ENCODE results near the gene IGFN1. TPM values are rescaled to one million over a fixed set of nuclear protein-coding genes. Genes with fewer than 3 reads are reported as not detected.
A peak's percentile ranks its signal among the peaks of the same experiment; 100 is the strongest.

The IGFN1 gene
- total RNA-seq, 6 experiments from 2014 or later = 0.02 to 0.18 (median 0.12) TPM; not detected in 3

DNA sequence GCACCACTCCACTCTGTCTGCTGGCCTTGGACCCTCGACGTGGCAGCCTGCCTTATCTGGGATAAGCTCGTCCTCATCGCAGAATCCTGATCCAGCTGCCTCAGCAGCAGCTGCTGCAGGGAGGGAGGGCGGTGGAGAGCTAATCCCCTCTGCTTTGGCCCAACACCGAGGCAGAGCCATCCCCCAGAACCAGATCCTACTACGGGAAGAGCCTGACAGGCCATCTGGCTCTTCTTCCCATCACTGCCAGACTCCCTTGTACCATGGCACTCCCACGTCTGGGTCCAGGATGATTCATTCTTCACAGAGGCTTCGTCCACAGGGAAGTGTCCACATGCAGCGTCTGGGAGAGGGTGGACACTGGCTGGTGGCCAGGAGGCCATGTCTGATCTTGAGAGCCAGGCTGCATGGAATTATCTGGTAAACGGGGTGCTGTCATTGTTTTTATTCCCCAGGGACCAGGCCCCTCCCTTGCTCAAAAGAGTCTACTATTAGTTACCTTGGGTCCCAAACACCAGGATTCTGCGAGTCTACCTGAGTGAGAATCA lies 78.1 kb downstream of the IGFN1 start:
- H3K36me3 ChIP-seq = no peaks in the 10 kb centered on the region
- intact Hi-C loops (cut with DNase I) = no loop called here
- ATAC-seq = peak in 1 of 4 donors; percentile 23
- H3K27ac ChIP-seq = no peak overlapping the region
- TF ChIP-seq, protein P1, sequence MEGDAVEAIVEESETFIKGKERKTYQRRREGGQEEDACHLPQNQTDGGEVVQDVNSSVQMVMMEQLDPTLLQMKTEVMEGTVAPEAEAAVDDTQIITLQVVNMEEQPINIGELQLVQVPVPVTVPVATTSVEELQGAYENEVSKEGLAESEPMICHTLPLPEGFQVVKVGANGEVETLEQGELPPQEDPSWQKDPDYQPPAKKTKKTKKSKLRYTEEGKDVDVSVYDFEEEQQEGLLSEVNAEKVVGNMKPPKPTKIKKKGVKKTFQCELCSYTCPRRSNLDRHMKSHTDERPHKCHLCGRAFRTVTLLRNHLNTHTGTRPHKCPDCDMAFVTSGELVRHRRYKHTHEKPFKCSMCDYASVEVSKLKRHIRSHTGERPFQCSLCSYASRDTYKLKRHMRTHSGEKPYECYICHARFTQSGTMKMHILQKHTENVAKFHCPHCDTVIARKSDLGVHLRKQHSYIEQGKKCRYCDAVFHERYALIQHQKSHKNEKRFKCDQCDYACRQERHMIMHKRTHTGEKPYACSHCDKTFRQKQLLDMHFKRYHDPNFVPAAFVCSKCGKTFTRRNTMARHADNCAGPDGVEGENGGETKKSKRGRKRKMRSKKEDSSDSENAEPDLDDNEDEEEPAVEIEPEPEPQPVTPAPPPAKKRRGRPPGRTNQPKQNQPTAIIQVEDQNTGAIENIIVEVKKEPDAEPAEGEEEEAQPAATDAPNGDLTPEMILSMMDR (IDR thresholded peaks at IDR 0.05) = no peak
- TF ChIP-seq POLR2A (IDR thresholded peaks at IDR 0.05) = no peak
- no peak overlapping the region for H3K4me3 ChIP-seq
- no peaks in the 10 kb centered on the region for H3K4me1 ChIP-seq
- 90% methylated on average over 2 of the region's 12 CpGs for WGBS (ENCODE audit: insufficient coverage, low coverage, low lambda C conversion rate, missing lambda C conversion rate)
- DNase-seq = peak in 1 of 3 donors; percentile 30
- no peaks in the 10 kb centered on the region for H3K9me3 ChIP-seq
- H3K27me3 ChIP-seq = no peaks in the 10 kb centered on the region

- TF ChIP-seq, protein P1 (IDR thresholded peaks at IDR 0.05) = no peak
- TF ChIP-seq POLR2A (IDR thresholded peaks at IDR 0.05) = no peak
- H3K4me1 ChIP-seq = no peaks in the 10 kb centered on the region
- ATAC-seq (no peak), DNase-seq (no peak)
- no peaks in the 10 kb centered on the region for H3K36me3 ChIP-seq
- H3K4me3 ChIP-seq = no peak overlapping the region
- 78% methylated on average over 7 of the region's 7 CpGs for WGBS (ENCODE audit: insufficient coverage, low coverage, low lambda C conversion rate, missing lambda C conversion rate)
- H3K9me3 ChIP-seq = no peaks in the 10 kb centered on the region
- H3K27ac ChIP-seq = no peak overlapping the region
- no peaks in the 10 kb centered on the region for H3K27me3 ChIP-seq
- intact Hi-C loops (cut with DNase I) = no loop called here
These were observed 78.7 kb downstream of the IGFN1 start for GRCh38 chr1:201269281-201269680.

DNA sequence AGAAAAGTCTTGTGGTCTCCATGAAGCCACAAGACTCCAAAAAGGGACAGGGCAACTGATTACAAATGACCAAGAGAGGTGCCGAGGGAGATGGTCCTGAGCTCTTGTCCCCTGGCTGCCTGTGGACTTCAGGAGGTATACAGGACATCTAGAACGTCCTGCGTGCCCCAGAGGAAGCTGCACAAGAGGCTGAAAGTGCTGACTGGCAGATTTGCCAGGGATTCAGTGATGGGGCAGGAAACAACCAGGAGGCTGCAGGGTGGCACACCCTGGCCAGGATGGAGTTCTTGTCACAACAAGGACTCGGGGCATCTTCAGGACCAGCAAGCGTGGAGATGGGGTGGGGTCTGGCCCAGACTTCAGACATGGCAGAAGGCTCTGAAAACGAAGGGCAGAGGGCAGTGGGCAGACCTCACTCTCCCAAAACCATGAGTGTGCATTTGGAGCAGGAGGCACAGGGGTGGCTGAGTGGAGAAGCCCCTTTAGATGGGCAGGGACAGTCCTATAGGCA lies 79.3 kb downstream of the IGFN1 start:
- ATAC-seq (no peak), DNase-seq (no peak)
- WGBS (ENCODE audit: insufficient coverage, low coverage, low lambda C conversion rate, missing lambda C conversion rate) = 20% methylated on average over 2 of the region's 6 CpGs

DNA sequence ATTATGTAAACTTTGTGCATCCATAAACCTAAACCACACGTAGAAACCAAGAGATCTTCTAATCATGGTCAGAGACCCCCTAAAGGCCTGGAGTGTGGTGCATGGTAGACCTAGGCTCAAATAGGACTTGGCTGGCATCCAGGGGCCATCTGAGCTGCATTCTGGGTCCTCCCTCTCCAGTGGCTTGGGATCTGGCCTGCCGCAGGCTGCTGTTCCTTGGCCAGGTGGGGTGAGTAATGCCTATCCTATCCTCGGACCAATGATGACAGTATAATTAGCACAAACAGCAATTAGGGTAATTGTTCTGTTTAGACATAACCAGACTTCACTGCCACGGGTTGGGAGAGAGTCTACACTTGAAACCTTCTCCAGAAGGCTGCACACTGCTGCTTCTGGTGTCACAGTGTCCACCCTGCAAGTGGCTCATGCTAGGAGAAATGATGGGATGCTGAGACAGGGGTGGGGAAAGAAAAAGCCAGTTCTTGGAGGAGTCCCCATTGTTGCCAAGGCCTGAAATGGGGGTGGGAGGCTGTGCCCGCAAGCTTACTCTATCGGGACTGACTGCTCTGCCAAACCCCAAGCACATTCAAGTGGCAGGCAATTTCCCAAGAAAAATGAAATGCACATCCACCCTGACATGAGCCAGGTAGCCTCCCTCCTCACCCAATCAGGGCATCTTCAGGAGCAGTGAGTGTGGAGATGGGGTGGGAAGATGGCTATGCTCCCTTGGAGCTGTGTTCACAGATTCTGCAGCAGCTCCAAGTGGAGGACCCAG lies 80.2 kb downstream of the IGFN1 start:
- H3K4me3 ChIP-seq = no peak overlapping the region
- WGBS (ENCODE audit: insufficient coverage, low coverage, low lambda C conversion rate, missing lambda C conversion rate) = 68% methylated on average over 6 of the region's 6 CpGs
- DNase-seq (no peak), ATAC-seq (no peak)
- H3K27me3 ChIP-seq = no peaks in the 10 kb centered on the region
- H3K4me1 ChIP-seq = no peaks in the 10 kb centered on the region
- no peak for TF ChIP-seq POLR2A (IDR thresholded peaks at IDR 0.05)
- TF ChIP-seq, protein P1 (IDR thresholded peaks at IDR 0.05) = no peak
- H3K9me3 ChIP-seq = no peaks in the 10 kb centered on the region
- H3K27ac ChIP-seq = no peak overlapping the region
- H3K36me3 ChIP-seq = no peaks in the 10 kb centered on the region
- intact Hi-C loops (cut with DNase I) = no loop called here

More for the DNA sequence above, 79.3 kb downstream of the IGFN1 start:
- intact Hi-C loops (cut with DNase I) = no loop called here
- no peak for TF ChIP-seq POLR2A (IDR thresholded peaks at IDR 0.05)
- TF ChIP-seq, protein P1 (IDR thresholded peaks at IDR 0.05) = no peak
- Histone ChIP-seq H3K9me3 (no peaks in the 10 kb centered on the region), H3K4me1 (no peaks in the 10 kb centered on the region), H3K27me3 (no peaks in the 10 kb centered on the region), H3K4me3 (no peak overlapping the region), H3K36me3 (no peaks in the 10 kb centered on the region), H3K27ac (no peak overlapping the region)
